Activated effector memory CD4-positive, alpha-beta T cell treated with anti-CD3 and anti-CD28 coated beads, Interleukin-2, amount 50 U/mL, for 16 hours (primary cell): ENCODE data around the gene SERPING1.

Experiments
- DNase-seq: peaks from one replicate; pipeline ENCODE4 v3.0.0-alpha.2; 2020

Gene SERPING1

GRCh38 chr11:57639321-57640067 lies 42.0 kb downstream of the SERPING1 start:
- no peak for DNase-seq

- DNase-seq, result no peak
Measured at GRCh38 chr11:57640068-57640800, 42.7 kb downstream of the SERPING1 start.

GRCh38 chr11:57641011-57641807 lies 43.7 kb downstream of the SERPING1 start:
- DNase-seq, result no peak

- DNase-seq, result no peak
Measured at GRCh38 chr11:57643802-57644201, 46.3 kb downstream of the SERPING1 start.

- peak; percentile 93 for DNase-seq
Measured at GRCh38 chr11:57644748-57645688, 47.5 kb downstream of the SERPING1 start.

GRCh38 chr11:57645689-57646085 lies 48.2 kb downstream of the SERPING1 start:
- DNase-seq, result no peak

GRCh38 chr11:57646194-57646798 lies 48.8 kb downstream of the SERPING1 start:
- DNase-seq, result no peak

- DNase-seq, result no peak
Measured at GRCh38 chr11:57646799-57647303, 49.4 kb downstream of the SERPING1 start.

- DNase-seq, result no peak
Measured at GRCh38 chr11:57647372-57647771, 49.9 kb downstream of the SERPING1 start.

GRCh38 chr11:57647960-57648800 lies 50.7 kb downstream of the SERPING1 start:
- no peak for DNase-seq

GRCh38 chr11:57648801-57649735 lies 51.6 kb downstream of the SERPING1 start:
- no peak for DNase-seq

- peak; percentile 87 for DNase-seq
Measured at GRCh38 chr11:57649826-57650738, 52.6 kb downstream of the SERPING1 start, which contains the start of gene YPEL4. TSS of gene YPEL4 (minus strand) at chr11:57649912. CDS start at chr11:57647107, 2,805 bp downstream.

- no peak for DNase-seq
Measured at GRCh38 chr11:57650739-57651090, 53.2 kb downstream of the SERPING1 start.

- no peak for DNase-seq
Measured at GRCh38 chr11:57651408-57651807, 53.9 kb downstream of the SERPING1 start.

GRCh38 chr11:57652230-57652629 lies 54.7 kb downstream of the SERPING1 start:
- peak; percentile 68 for DNase-seq

- no peak for DNase-seq
Measured at GRCh38 chr11:57652662-57653061, 55.2 kb downstream of the SERPING1 start.

- DNase-seq, result no peak
Measured at GRCh38 chr11:57653163-57653562, 55.7 kb downstream of the SERPING1 start.

GRCh38 chr11:57656885-57657193 lies 59.4 kb downstream of the SERPING1 start:
- DNase-seq, result no peak
